T1000 (cell line): ENCODE results near the gene FIGNL2.
"Not testable (repeated sequence)": the region's sequence is repeated elsewhere in the genome, so short reads cannot be mapped to it uniquely, and the experiment has no call there.

Experiments used
- DNase-seq: peaks from one replicate; lab custom pipeline; 2025; ENCODE audit warnings: mixed read lengths; lab: John Stamatoyannopoulos, UW

Gene FIGNL2

DNA sequence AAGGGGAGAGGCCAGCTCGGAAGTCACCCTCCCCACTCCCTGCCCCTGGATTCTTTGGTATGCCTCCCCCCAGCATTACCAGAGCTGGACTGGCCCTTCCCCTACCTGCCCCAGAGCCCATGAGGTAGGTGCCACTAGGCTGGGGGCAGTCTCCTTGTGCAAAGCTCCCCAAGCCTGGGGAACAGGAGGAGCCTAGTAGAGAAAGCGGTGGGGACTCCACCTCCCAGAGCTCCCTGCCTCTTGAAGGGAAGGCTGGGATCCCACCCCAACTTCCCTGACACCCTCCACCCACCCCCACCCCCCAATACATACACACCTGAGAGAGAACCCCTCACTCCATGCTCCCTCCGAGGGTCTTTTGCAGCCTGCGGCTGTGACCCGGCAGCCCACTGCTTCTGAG, 30.4 kb downstream of the FIGNL2 start:
- DNase-seq: no peak

DNA sequence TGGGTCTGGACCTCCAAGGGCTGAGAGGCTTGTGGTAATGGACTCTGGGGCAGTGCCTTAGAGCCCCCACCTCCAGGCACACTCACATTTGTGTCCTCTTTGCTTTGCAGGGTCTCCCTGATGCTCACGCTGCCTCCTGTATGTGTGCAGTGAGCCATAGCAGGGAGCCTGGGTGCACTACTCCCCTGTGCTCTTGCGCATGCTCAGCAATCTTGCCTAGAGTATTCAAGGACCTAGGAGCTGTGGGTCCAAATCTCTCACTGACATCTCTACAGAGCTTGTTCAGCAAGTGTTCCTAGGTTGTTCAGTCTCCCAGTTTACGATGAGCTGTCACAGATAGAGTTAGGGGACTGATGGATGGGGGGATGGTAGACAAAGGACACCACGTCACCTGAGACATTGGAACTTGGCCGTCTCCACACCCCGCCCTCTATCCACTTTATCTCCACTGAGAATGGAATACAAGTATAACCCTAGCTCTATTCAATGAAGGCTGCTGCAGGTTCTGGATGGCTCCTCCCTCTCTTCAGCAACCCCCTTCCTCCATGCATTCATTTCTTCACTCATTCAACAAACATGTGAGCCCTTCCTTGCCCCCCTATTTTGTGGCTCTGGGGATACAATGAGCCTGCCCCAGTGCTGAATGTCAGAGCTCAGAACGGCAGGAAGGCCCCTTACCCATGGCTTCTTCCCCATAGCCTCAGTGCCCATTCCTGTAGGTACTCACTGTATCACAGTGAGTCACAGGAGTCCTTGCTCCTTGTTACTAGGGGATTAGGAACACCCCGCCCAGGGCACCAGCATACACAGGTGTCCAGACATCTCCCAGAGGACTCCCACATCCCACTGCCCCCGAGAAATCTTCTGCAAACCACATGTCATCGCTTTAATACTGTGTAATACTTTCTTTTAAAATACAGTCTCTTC, 31.2 kb downstream of the FIGNL2 start:
- DNase-seq: no peak

DNA sequence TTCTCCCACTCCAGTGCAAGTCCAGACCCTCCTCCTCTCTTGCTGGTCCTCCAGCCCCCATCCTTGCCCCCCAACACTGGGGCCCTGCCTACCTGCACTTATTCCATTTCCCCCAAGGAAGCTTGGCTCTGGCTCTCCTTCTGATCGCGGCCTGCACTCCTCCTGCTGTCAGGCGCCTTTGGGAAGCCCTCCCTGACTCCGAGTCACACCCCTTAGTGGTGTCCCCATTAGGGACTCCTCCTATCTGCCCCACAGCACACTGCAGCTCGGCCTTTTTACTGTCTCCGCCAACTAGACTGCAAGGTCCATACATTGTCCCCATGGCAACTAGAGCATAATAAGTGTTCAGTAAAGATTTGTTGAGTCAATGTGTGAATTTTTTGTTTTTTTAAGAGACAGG, 32.9 kb downstream of the FIGNL2 start:
- DNase-seq: no peak

DNA sequence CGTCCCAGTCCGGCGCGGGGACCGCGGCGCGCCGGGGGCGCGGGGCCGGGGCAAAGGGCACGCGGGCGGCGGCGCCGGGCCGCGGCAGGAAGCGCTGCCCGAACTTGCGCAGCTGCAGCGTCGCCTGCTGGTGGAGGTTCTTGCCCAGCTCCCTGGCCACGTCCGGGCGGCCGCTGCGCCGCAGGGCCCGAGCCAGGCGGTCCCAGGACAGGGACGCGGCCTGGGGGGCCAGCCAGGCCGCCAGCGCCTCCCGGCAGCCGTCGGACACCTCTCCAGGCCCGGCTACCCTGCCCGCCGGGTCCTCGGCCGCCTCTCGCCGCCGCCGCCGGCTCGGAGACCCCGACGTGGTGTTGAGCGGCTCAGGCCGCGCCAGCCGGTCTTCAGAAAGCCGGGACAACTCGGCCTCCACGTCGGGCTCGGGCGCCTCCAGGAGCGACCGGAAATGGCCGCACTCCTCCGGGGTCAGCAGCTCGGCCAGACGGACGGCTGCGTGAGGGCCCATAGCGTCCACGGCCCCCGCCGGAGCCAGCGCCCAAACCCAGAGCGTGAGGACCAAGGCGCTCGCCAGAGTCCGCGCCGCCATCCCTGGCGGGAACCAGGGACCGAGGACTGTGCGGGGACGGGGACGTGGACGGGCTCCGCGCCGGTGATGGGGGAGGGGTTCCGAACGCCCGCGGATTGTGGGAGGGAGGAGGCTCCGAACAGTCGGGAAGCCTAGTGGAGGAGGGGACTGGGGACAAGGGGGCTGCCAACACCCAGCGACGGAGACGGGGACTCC, 34.0 kb downstream of the FIGNL2 start:
- DNase-seq: no peak

DNA sequence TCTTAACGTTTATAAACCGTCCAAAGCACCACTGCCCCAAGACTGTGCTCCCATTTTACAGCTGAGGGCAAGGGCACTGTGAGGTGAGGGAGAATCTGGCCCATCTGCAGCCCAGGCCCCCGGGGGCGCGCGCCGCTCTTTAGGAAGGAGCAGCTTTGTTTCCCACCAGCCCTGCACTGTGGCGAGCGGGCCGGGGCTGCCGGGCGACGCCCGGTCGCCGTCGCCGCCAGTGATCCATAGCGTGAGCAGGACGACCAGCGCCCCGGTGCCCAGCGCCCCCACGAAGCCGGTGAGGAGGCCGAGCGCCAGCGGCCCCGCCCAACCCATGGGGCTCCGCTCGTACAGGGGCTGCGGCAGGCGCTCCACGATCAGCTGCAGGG, 34.6 kb downstream of the FIGNL2 start:
- no peak for DNase-seq

DNA sequence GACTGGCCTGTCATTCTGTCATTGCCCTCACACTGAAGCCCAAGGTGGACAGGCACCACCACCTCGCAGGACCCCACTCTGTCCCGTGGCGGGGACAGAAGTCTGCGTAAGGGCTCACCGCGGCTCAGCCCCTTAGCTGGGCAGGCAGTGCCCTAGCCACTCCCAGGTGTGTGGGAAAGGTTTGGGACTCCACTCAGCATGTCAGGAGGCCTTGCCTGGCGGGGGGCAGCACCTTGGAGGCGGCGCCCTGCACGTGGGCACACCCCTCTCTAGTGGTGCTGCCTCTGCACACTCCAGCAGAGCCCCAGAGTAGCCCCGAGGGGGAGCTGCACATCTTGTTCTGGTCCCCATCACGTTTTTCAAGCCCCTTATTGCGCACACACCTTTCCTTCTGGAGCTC, 35.6 kb downstream of the FIGNL2 start:
- no peak for DNase-seq

DNA sequence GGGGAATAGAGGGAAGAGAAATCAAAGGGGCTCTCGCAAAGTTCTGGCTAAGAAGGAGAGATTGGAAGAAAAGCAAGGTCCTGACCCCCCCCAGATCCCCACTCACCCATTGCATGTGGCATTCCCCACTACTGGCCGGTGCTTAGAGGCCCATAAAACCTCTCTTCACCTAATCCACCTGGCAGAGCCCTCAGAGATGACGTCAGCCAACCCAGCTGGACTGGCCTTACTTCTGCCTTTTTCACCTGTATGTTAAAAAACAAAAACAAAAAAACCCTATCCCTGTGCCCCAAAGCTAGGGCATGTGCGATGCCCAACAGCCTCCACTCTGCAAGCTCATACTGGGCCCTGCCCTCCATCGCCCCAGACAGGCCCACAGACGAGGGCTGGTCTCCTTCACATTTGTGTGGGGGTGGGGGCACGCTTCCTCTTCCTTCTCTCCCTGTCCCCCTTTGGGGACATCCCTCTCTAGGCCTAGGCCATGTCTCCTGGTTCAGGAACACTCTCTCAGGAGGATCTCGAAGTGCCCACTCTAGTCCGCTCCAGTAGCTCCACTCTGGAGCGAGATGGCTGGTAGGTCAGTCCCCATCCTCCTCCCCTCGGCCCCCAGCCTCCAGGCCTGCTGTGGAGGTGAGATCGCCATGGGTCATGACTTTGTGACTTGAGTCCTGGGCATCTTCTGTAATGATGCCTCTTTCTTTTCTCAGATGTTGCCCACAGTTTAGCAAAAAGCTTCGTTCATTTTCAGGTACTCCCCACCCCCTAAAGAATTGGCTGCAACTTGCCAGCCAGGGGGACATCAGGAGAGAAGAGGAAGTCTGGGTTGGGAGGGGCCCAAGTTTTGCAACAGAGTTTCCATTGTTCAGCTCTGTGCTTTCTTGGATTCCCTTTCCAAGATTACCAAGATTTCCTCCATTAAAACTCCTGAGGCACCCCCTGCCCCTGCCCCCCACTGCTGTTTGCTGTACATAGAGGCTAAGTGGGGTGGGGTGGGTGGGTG, 37.0 kb downstream of the FIGNL2 start:
- no peak for DNase-seq

DNA sequence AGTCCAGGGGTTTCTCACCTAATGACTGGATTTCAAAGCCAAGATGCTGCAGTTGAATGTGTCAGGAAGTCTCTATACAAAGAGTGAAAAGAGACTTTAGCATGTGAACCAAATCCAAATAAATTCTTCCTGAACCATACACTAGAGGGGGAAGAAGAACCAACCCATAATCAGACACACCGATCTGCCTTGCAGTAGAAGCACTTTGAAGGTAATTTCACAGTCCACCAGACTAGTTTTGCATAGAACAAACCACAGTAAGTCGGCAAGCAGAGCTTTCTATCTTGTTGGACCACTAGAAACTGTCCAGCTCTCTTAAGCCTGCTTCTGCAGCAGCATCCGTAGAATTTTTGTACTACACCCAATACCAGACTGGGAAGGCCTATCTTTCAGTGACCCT, 39.3 kb downstream of the FIGNL2 start:
- no peak for DNase-seq

DNA sequence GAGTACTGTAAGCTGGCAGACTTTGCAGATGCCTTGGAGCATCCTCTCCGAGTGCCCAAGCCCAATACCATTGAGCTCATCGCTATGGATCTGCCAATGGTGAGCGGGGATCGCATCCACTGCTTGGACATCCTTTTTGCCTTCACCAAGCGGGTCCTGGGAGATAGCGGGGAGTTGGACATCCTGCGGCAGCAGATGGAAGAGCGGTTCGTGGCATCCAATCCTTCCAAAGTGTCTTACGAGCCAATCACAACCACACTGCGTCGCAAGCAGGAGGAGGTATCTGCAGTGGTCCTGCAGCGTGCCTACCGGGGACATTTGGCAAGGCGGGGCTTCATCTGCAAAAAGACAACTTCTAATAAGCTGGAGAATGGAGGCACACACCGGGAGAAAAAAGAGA, 41.6 kb downstream of the FIGNL2 start:
- no peak for DNase-seq

DNA sequence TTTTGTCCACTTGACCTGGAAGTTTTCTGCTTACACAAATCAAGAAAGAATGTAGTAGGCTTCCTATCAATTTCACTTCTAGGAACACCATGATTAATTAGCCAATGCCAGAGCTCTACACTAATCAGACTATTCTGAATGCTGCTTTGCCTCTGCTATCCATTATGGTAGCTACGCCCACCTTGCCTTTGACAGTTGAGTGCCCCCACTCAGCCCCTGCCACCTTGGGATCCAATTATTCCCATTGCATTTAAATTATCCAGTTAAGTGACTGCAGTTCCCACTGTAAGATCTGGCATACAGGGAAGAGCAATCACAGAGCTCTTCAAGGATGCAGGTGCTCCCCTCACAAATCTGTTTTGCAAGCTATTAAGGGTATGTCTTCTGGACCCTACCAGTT, 47.5 kb downstream of the FIGNL2 start:
- no peak for DNase-seq

DNA sequence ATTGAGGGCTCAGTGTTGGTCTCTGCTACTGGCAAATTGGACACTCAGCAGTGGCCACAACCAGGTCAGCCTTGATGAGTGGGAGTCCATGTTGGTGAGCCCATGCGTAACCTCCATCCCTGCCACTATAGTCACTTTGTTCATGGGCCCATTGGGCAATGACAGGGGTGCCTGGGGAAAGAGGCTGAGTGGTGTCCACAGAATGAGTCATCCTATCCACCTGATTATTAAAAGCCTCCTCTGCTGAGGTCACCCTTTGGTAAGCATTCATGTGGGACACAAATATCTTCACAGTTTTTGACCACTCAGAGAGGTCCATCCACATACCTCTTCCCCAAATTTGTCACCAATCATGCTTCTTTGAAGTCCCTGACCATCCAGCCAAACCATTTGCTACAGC, 50.0 kb downstream of the FIGNL2 start:
- DNase-seq: no peak

DNA sequence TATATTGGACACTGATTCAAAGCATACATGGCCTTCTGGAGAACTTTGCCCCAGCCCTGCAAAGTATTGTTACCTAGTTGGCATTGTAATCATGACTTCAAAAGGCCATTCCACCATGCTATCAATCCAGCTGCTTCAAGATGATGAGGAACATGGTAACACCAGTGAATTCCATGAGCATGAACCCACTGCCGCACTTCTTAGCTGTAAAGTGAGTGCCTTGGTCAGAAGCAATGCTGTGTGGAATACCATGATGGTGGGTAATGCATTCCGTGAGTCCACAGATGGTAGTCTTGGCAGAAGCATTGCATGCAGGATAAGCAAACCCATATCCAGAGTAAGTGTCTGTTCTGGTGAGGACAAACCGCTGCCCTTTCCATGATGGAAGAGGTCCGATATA, 50.5 kb downstream of the FIGNL2 start:
- DNase-seq: not testable (repeated sequence)

DNA sequence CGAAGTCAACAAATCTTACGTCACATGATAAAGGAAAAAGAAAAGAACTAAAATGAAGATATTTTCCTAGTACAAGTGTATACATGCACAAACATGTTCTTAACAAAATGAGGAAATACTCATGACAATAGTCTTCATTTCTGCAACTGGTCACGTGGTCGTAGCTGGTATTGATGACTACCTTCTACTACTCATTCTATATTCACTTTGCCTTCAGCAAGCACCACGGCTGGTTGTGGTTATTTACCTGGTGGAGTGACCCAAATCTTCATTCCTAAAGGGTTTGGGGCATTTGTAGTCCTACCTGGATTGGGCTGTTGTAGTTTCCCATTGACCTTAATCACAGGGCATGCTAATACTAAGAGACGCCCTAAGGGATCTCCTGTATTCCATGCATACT, 51.2 kb downstream of the FIGNL2 start:
- DNase-seq: no peak

DNA sequence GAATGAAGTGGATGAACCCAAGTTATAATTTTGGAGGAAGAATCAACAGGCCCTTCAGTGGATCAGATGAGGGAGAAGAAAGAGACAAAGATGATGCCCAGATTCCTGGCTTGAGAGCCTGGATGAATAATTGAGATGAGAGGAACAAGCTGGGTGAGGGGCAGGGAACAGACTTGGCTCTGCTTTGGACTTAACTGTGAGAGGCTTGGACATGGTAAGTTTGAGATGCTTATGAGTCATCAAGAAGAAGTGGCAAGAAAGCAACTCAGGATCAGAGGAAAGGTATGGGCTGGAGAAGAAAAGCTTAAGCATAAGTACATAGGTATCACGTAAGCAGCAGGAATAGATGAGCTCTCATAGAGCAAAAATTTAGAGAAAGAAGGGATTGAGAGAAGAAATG, 55.3 kb downstream of the FIGNL2 start:
- DNase-seq: no peak

DNA sequence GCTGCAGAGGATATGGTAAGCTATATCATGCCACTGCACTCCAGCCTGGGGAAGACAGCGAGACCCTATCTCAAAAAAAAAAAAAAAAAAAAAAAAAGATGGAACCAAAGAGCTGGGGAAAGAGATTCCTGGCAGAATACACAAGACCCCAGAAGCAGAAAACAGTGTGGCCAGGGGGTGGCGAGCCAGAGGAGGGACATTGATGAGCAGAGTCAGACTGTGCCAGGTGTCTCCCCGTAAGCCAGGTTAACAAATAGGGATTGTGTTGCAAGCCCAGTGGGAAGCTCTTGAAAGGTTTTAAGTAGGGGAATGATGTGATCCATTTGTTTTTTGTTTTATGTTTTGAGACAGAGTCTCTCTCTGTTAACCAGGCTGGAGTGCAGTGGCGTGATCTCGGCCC, 56.1 kb downstream of the FIGNL2 start:
- DNase-seq: no peak

DNA sequence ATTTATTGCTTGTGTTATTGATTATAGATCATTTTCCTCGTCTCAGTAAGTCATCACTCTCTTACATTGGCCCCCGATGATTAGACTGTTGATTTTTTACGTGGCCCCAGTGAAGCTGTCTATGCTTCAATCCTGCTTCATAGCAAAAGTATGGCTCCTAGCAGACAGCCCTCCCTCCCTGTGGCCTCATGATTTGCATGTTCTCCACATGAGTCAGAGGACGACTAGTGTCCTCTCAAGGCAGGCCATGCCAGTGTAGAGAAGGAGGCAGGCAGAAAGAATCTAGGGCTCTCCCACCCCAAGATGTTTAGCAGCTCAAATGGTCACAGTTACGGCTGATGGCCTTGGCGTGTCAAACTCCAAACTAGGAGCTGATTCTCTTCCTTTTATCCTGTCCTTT, 59.6 kb downstream of the FIGNL2 start:
- no peak for DNase-seq

DNA sequence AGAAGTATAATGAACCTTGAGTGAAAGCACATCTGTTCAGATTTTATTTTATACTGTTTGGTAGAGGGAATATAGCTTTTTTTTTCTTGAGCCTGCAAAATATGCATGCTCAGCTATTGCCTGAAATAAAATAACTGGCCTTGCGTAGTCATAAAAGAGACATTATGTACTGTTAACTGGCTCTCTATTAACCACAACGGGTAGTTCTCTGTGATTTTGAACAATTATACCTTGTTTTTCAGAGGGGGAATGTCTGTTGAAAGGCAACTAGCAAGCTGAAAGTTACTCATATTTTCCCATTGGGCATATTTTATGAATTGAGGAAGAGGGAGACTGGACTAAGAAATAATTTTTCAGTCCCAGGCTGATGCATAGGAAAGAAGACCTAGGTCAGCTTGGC, 62.6 kb downstream of the FIGNL2 start:
- DNase-seq: no peak

DNA sequence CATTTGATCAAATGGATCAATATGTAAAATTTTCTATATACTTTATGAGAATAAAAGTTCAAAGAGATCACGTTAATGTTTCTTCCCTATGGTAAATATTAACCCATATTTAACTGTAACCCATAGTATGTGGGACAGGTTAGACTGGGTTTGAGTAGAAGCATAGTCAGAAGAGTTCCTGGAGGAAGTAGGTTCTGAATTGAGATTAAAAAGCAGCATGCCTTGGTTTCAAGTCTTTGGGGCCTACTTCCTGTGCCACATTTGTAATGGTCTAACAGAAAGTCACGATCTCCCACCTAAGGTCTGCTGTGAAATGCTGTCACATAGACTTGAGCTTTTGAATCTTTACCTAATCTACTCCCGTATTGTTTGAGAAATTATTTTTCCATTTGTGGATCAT, 63.8 kb downstream of the FIGNL2 start:
- DNase-seq: no peak

DNA sequence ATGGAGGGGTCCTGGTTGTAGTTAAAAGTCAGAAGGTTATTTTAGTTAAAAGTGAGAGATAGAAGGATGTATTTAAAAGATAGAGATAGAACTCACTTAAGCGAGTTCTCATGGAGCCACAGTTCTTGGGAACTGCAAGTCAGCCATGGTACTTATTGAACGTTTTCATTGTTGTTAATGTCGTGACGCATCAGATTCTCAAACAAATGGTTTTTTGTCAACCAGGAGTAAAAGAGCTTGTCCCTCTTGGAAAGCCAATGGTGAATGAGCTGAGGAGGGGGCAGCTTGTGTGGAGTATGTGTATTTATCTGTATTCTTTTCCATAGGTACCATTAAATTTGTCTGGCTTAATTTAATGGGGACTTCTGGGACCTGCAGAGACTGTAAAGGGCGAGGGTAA, 68.6 kb downstream of the FIGNL2 start:
- no peak for DNase-seq

DNA sequence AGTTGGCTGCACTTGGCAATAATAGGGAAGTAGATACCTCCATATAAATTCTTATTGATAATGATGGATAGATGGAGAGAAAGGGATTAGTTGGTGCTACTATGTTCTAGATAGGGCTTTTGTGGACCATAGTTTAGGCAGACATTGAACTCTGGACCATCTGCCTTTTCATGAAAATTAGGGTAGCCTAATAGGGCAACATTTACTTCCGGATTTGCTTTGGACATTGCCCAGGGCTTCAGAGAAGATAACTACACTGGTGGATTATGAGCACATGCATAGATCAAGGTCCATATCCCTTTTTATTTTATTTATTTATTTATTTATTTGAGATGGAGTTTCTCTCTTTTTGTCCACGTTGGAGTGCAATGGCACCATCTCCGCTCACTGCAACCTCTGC, 70.5 kb downstream of the FIGNL2 start:
- DNase-seq: no peak

DNA sequence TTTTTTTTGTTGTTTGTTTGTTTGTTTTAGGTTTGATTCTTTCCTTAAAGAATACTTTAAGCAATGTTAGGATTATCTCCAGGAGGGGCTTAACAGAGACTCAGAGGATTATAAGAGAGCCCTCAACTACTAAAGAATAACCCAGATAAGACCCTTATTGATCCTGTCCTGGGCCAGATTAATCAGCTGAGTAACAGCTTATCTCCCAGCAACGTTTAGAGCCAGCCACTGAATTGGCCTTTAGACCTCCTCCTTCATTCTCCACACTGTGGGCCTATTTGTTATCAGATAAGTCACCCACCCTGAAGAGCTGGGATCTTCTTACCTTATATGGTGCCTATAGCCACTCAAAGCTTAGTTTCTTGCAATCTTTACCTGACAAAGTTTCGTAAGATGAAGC, 71.1 kb downstream of the FIGNL2 start:
- no peak for DNase-seq

DNA sequence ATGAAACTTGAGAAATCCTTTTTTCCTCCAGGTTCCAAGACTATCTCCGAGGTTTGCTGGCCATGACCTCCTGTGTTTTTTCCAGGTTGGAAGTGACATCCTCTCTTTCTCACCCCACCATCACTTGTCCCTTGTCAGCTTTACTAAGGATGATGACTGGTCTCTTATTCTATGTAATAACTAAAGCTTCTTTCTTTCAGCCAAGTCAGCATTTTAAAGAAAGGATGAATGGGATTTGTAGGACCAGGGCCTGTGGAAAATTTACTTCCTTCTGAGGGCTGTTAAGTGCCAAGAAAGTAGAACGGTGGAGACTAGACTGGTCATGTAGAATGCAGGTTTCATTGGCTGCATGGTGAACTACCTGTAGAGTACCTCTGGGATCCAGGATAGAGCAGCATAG, 73.6 kb downstream of the FIGNL2 start:
- no peak for DNase-seq
